Measurements from ENCODE around the gene TUT1. TPM values are rescaled to one million over a fixed set of nuclear protein-coding genes. Genes with fewer than 3 reads are reported as not detected.

The TUT1 gene
- total and polyA plus RNA-seq, 2 experiments from 2014 or later, result 6.1 to 12.1 TPM

DNA sequence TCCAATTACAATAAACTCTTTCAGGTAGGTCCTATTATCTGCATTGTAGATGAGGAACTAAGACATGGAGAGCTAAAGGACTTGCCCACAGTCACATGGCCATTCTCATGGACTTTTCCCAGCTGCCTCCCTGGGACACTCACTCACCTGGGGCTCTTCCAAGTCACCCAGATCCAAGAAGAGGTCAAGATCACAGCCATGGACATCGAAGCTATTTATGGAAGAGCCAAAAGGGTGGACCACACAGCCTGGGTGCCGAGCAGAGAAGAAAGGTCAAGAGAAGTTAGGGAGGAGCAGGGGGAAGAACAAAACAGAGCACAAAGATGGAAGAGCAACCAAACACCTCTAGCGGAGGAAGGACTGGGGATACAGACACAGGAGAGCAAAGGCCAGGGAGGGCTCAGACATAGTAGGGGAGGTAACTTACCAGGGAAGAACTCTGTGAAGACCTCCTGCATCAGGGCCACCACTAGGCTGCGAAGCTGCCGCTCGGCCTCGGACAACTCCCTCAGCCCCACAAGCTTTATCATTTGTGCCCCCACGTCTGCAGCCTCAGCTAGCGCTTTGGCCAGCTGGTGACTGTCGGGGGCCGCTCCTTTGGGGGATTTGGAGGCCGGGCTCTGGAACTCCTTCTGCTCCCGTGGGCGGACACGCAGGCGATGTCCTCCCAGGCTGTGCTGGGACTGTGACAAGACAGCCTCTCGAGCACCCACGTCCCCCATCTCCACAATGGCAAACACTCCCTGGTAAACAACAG, 10.2 kb downstream of the TUT1 start:
- Histone ChIP-seq H3K27me3 (replicated peaks; ENCODE audit: insufficient read depth) (no peaks in the 10 kb centered on the region), H3K4me1 (ENCODE audit: insufficient read depth) (no peaks in the 10 kb centered on the region), H4K20me1 (ENCODE audit: insufficient read depth) (no peaks in the 10 kb centered on the region), H3K79me2 (ENCODE audit: insufficient read depth) (peaks cover 44% of the 10 kb centered on the region), H3K27ac (no peak overlapping the region), H3F3A (ENCODE audit: insufficient read depth) (peaks cover 4% of the 10 kb centered on the region; the same call in 1 of the 2 replicates), H3K4me2 (ENCODE audit: unreplicated experiment) (no peak overlapping the region), H3K9me3 (ENCODE audit: low read depth) (no peaks in the 10 kb centered on the region), H3K9ac (no peak overlapping the region), H3K9me2 (ENCODE audit: insufficient read depth) (no peaks in the 10 kb centered on the region), H3K4me3 (no peak overlapping the region), H2AFZ (no peak overlapping the region), H3K36me3 (ENCODE audit: low read depth) (peaks cover 6% of the 10 kb centered on the region; the same call in 1 of the 2 replicates)
- in situ Hi-C loops (cut with MboI), result no loop called here
- TF ChIP-seq EZH2 (IDR thresholded peaks at IDR 0.05; ENCODE audit: insufficient read depth, poor library complexity, severe bottlenecking) (no peak), EZH2phosphoT487 (IDR thresholded peaks at IDR 0.05; ENCODE audit: insufficient read depth, low read depth) (no peak)
- 84 to 89% methylated on average over 17 to 18 of the region's 18 CpGs for WGBS, 2 experiments (ENCODE audit: low coverage in 1 of 2, low lambda C conversion rate in 2 of 2, missing lambda C conversion rate in 2 of 2)
- no peak for DNase-seq

DNA sequence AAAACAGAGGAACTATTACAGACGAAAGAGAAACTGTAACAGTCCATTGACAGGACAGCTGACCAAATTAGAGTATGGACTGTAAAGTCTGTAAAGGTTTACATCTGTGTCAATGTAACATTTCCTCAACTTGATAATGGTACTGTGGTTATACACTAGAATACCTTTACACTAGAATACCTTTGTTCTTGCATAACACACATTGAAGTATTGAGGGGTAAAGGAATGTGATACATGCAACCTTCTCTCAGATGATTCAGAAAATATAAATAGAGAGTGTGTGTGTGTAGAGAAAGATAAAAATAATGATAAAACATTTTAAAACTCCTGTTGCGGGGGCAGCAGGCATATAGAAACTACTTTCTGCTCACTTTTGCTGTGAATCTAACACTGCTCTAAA, 12.1 kb downstream of the TUT1 start:
- no peak overlapping the region for H3K4me2 ChIP-seq (ENCODE audit: unreplicated experiment)
- no peak overlapping the region for H3K4me3 ChIP-seq
- peaks cover 6% of the 10 kb centered on the region; the same call in 1 of the 2 replicates for H3K4me1 ChIP-seq (ENCODE audit: insufficient read depth)
- H3K27me3 ChIP-seq (replicated peaks; ENCODE audit: insufficient read depth), result no peaks in the 10 kb centered on the region
- no peak for DNase-seq
- no peak overlapping the region for H3K9ac ChIP-seq
- peaks cover 4% of the 10 kb centered on the region; the same call in 1 of the 2 replicates for H3F3A ChIP-seq (ENCODE audit: insufficient read depth)
- 79 to 84% methylated on average over 2 of the region's 2 CpGs for WGBS, 2 experiments (ENCODE audit: low coverage in 1 of 2, low lambda C conversion rate in 2 of 2, missing lambda C conversion rate in 2 of 2)
- H4K20me1 ChIP-seq (ENCODE audit: insufficient read depth), result no peaks in the 10 kb centered on the region
- H3K9me3 ChIP-seq (ENCODE audit: low read depth), result no peaks in the 10 kb centered on the region
- no peak overlapping the region for H3K27ac ChIP-seq
- H2AFZ ChIP-seq, result no peak overlapping the region
- no peak for TF ChIP-seq EZH2 (IDR thresholded peaks at IDR 0.05; ENCODE audit: insufficient read depth, poor library complexity, severe bottlenecking)
- TF ChIP-seq EZH2phosphoT487 (IDR thresholded peaks at IDR 0.05; ENCODE audit: insufficient read depth, low read depth), result no peak
- peaks cover 46% of the 10 kb centered on the region for H3K79me2 ChIP-seq (ENCODE audit: insufficient read depth)
- in situ Hi-C loops (cut with MboI), result no loop called here
- no peaks in the 10 kb centered on the region for H3K9me2 ChIP-seq (ENCODE audit: insufficient read depth)
- H3K36me3 ChIP-seq (ENCODE audit: low read depth), result peaks cover 6% of the 10 kb centered on the region; the same call in 1 of the 2 replicates

DNA sequence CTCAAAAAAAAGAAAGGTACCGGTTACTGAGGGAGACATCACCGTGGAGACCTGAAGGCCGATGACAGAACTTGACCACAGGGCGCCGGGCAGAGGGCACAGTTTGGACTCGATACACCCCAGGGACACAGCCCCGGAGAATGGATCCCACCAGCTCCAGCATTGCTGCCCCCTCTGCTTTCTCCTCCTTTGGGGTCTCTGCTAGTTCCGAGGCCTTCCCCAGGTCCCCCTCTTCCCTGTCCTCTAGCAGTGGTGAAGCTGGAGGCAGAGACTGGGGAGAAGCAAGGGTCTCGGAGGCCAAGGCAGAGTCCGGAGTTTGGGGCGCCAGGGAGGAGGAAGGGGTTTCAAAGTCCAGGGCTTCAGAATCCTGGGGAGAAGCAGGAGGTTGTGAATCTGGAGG, 12.8 kb downstream of the TUT1 start:
- Histone ChIP-seq H3K9me3 (ENCODE audit: low read depth) (no peaks in the 10 kb centered on the region), H3K36me3 (ENCODE audit: low read depth) (peaks cover 6% of the 10 kb centered on the region; the same call in 1 of the 2 replicates), H3K27ac (no peak overlapping the region), H3K9ac (no peak overlapping the region), H2AFZ (no peak overlapping the region), H3K27me3 (replicated peaks; ENCODE audit: insufficient read depth) (no peaks in the 10 kb centered on the region), H4K20me1 (ENCODE audit: insufficient read depth) (no peaks in the 10 kb centered on the region), H3F3A (ENCODE audit: insufficient read depth) (peaks cover 4% of the 10 kb centered on the region; the same call in 1 of the 2 replicates), H3K79me2 (ENCODE audit: insufficient read depth) (peaks cover 47% of the 10 kb centered on the region), H3K4me2 (ENCODE audit: unreplicated experiment) (no peak overlapping the region), H3K4me1 (ENCODE audit: insufficient read depth) (peaks cover 6% of the 10 kb centered on the region; the same call in 1 of the 2 replicates), H3K9me2 (ENCODE audit: insufficient read depth) (no peaks in the 10 kb centered on the region), H3K4me3 (no peak overlapping the region)
- 94% methylated on average over 11 of the region's 11 CpGs for WGBS, 2 experiments (ENCODE audit: low coverage in 1 of 2, low lambda C conversion rate in 2 of 2, missing lambda C conversion rate in 2 of 2)
- no peak for DNase-seq
- TF ChIP-seq EZH2phosphoT487 (IDR thresholded peaks at IDR 0.05; ENCODE audit: insufficient read depth, low read depth), result no peak
- no peak for TF ChIP-seq EZH2 (IDR thresholded peaks at IDR 0.05; ENCODE audit: insufficient read depth, poor library complexity, severe bottlenecking)
- in situ Hi-C loops (cut with MboI), result no loop called here

GRCh38 chr11:62577046-62577714, 14.1 kb downstream of the TUT1 start:
- no peak overlapping the region for H3K4me2 ChIP-seq (ENCODE audit: unreplicated experiment)
- H2AFZ ChIP-seq, result no peak overlapping the region
- WGBS, 2 experiments (ENCODE audit: low coverage in 1 of 2, low lambda C conversion rate in 2 of 2, missing lambda C conversion rate in 2 of 2), result 64 to 66% methylated on average over 12 of the region's 12 CpGs

More at GRCh38 chr11:62577046-62577714, 14.1 kb downstream of the TUT1 start:
- DNase-seq, result no peak
- H3K4me3 ChIP-seq, result no peak overlapping the region
- H3K27me3 ChIP-seq (replicated peaks; ENCODE audit: insufficient read depth), result no peaks in the 10 kb centered on the region
- peaks cover 8% of the 10 kb centered on the region for H3K36me3 ChIP-seq (ENCODE audit: low read depth)
- no peaks in the 10 kb centered on the region for H4K20me1 ChIP-seq (ENCODE audit: insufficient read depth)
- TF ChIP-seq EZH2 (IDR thresholded peaks at IDR 0.05; ENCODE audit: insufficient read depth, poor library complexity, severe bottlenecking) (no peak), EZH2phosphoT487 (IDR thresholded peaks at IDR 0.05; ENCODE audit: insufficient read depth, low read depth) (no peak)
- no peaks in the 10 kb centered on the region for H3K9me2 ChIP-seq (ENCODE audit: insufficient read depth)
- in situ Hi-C loops (cut with MboI), result no loop called here
- no peak overlapping the region for H3K27ac ChIP-seq
- no peaks in the 10 kb centered on the region for H3K9me3 ChIP-seq (ENCODE audit: low read depth)
- peaks cover 4% of the 10 kb centered on the region; the same call in 1 of the 2 replicates for H3F3A ChIP-seq (ENCODE audit: insufficient read depth)
- peaks cover 8% of the 10 kb centered on the region for H3K4me1 ChIP-seq (ENCODE audit: insufficient read depth)
- no peak overlapping the region; the same call in 1 of the 2 replicates for H3K9ac ChIP-seq
- peaks cover 50% of the 10 kb centered on the region for H3K79me2 ChIP-seq (ENCODE audit: insufficient read depth)

All from GM23248 (cell line).